Esophagus muscularis mucosa (tissue), 4 donors: ENCODE measurements around the gene CARD6. TPM values are rescaled to one million over a fixed set of nuclear protein-coding genes. Genes with fewer than 3 reads are reported as not detected.

ENCODE experiments used
- DNase-seq: peaks from one replicate; pipeline ENCODE4 v3.0.0-alpha.2; 2017; ENCODE audit errors: extremely low spot score
- H3K27ac ChIP-seq, 4 donors: fragments of 200-600 bp; sonication (generic); replicated peaks in 1 of 4; 1 replicate in 3 of 4; 2 replicates in 1 of 4; pipeline ENCODE4 v1.5.1; 2016 to 2019; ENCODE audit warnings: mild to moderate bottlenecking in 1 of 4
- H3K27me3 ChIP-seq, 4 donors: fragments of 200-600 bp; sonication (generic); one replicate each; pipeline versions ENCODE4 v1.5.1 to v1.6.0; 2016 to 2019
- H3K36me3 ChIP-seq, 4 donors: fragments of 200-600 bp; sonication (generic); one replicate each; pipeline ENCODE4 v1.5.1; 2016 to 2019
- H3K4me1 ChIP-seq, 4 donors: fragments of 200-600 bp; sonication (generic); one replicate each; pipeline ENCODE4 v1.5.1; 2016 to 2019
- H3K4me3 ChIP-seq, 4 donors: fragments of 200-600 bp; sonication (generic); 1 replicate in 2 of 4; 2 replicates in 2 of 4; pipeline ENCODE4 v1.5.1; 2016 to 2019; ENCODE audit warnings: mild to moderate bottlenecking in 4 of 4, moderate library complexity in 1 of 4
- H3K9me3 ChIP-seq, 4 donors: fragments of 200-600 bp; sonication (generic); 1 replicate in 3 of 4; 2 replicates in 1 of 4; pipeline ENCODE4 v1.5.1; 2016 to 2019
- EP300 ChIP-seq: sonication (generic); formaldehyde crosslinking; IDR thresholded peaks from one replicate; pipeline ENCODE4 v1.6.1; 2017; ENCODE audit warnings: antibody characterized with exemption
- POLR2A ChIP-seq: fragments of 450-650 bp; IDR thresholded peaks from one replicate; pipeline ENCODE4 v1.6.1; 2017; ENCODE audit warnings: antibody characterized with exemption, moderate library complexity, mild to moderate bottlenecking, low read depth
- POLR2AphosphoS5 ChIP-seq, 2 donors: sonication (generic); formaldehyde crosslinking; IDR thresholded peaks; one replicate each; pipeline ENCODE4 v1.6.1; 2017; ENCODE audit warnings: antibody characterized with exemption in 2 of 2
- WGBS: methylation state at CpG from one replicate; pipeline ENCODE4 v1.1.5; 2018; 5-methylcytosine and 5-hydroxymethylcytosine counted together
- intact Hi-C: fragments of 100-400 bp; cut with DNase I; formaldehyde crosslinking; loops from one replicate; pipeline ENCODE4 v1.15.1; 2023
- total RNA-seq, 4 donors: library from RNA; depleted of rRNA; stranded (reverse); fragments of >200 nt; gene quantifications; one replicate each; pipeline versions ENCODE4 v1.1.0 to v1.2.1, GENCODE V29; 2016
- TF ChIP-seq, protein P1 (sequence below), 3 experiments: fragments of 200-600 bp in 2 of 3; fragments of 450-650 bp in 1 of 3; sonication (generic) in 2 of 3; IDR thresholded peaks; one replicate each; pipeline ENCODE4 v1.5.1; 2017 to 2019; ENCODE audit warnings: antibody characterized with exemption in 3 of 3, mild to moderate bottlenecking in 2 of 3, moderate library complexity in 1 of 3

Gene CARD6
- total RNA-seq, 4 donors from 2014 or later = 5.4 to 10.1 (median 9.0) TPM

DNA sequence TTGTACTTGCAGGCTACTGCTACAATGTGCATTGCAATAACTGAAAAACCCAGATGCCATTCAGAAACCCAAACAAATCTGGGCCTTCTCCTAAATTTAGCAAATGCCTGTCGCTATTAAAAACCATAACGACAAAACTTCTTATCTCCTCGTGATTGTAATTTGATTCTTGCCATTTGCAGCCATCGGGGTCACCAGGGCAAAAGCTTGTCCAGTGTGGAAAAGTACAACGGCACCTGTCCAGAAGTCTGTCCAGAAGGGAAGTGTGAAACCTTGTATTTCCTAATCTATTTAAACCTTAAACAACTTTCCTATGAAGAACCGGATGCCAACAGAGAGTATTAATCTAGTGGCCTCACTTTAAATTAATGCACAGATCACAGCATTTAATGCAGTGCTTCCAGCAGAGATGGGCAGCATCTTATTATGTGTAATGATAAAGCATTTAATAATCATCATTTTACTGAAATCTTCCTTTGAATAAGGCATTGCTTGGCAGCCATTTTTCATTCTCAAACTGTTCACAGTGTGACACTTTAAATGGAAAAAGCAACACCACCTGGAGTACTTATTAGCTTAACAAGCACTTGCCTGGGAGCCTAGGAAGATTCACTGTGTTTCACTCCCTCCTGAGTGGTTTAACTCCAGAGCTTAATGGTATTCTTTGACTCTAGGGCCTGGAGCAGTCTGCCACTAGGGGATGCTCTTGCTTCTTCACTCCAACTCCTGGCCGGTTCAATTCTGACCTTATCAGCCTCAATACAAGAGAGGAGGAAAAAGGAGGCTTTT lies 63.2 kb downstream of the CARD6 start:
- intact Hi-C loops = loop anchor here (10.0 kb wide), 1 partner anchor 440 kb away; no protein-coding TSS in a partner anchor
- 56% methylated on average over 7 of the region's 7 CpGs for WGBS
- H3K27ac ChIP-seq = peak overlapping the region in 1 of 4 donors; percentile 45

DNA sequence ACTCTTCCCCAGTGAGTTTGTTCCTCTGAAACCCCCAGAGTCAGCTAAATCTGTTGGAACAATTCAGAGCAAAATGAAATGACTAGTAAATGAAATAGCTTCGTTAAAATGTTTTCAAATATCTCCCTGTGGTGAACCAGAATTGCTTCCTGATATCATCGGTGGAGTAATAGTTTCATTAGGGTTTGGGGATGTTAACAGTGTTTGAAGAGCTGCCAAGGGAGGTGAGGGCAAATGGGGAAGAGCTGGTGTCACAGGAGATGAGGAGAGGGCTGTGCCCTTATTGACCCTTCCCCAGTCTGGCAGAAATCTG lies 63.8 kb downstream of the CARD6 start:
- H3K27ac ChIP-seq = peak overlapping the region in 2 of 4 donors; percentile 43 to 45
- 37% methylated on average over 2 of the region's 2 CpGs for WGBS
- intact Hi-C loops = loop anchor here (5.0 to 10.0 kb wide), 2 partner anchors 440 to 937 kb away; no protein-coding TSS in a partner anchor

More for the DNA sequence above, 63.2 kb downstream of the CARD6 start:
- Histone ChIP-seq H3K4me3 (no peak overlapping the region), H3K4me1 (peaks cover 0 to 12% (median 5%) of the 10 kb centered on the region in 4 donors), H3K9me3 (no peaks in the 10 kb centered on the region), H3K36me3 (no peaks in the 10 kb centered on the region), H3K27me3 (no peaks in the 10 kb centered on the region)
- TF ChIP-seq EP300 = no peak
- no peak for TF ChIP-seq POLR2AphosphoS5 (IDR thresholded peaks at IDR 0.05)
- TF ChIP-seq, protein P1, sequence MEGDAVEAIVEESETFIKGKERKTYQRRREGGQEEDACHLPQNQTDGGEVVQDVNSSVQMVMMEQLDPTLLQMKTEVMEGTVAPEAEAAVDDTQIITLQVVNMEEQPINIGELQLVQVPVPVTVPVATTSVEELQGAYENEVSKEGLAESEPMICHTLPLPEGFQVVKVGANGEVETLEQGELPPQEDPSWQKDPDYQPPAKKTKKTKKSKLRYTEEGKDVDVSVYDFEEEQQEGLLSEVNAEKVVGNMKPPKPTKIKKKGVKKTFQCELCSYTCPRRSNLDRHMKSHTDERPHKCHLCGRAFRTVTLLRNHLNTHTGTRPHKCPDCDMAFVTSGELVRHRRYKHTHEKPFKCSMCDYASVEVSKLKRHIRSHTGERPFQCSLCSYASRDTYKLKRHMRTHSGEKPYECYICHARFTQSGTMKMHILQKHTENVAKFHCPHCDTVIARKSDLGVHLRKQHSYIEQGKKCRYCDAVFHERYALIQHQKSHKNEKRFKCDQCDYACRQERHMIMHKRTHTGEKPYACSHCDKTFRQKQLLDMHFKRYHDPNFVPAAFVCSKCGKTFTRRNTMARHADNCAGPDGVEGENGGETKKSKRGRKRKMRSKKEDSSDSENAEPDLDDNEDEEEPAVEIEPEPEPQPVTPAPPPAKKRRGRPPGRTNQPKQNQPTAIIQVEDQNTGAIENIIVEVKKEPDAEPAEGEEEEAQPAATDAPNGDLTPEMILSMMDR (IDR thresholded peaks at IDR 0.05) = peak; percentile 60 to 86 (median 69)
- no peak for TF ChIP-seq POLR2A
- no peak for DNase-seq

DNA sequence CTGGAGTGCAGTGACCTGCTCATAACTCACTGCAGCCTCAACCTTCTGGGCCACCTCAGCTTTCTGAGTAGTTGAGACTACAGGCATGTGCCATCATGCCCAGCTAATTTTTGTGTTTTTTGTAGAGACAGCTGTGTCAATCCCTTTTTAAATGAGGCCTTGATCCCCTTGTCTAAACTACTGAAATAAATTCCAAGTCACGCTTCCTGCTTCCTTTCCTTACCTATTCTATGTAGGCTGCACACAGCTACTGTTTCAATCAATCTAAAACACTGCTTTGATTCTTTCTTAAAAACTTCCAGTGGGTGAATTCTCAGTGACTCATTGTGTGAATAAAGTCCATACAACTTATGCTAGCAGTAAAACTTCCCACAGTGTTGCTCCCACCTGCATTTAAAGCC lies 65.2 kb downstream of the CARD6 start:
- no peaks in the 10 kb centered on the region for H3K36me3 ChIP-seq
- no peak overlapping the region for H3K4me3 ChIP-seq
- no peaks in the 10 kb centered on the region for H3K27me3 ChIP-seq
- DNase-seq = no peak
- H3K9me3 ChIP-seq = no peaks in the 10 kb centered on the region
- intact Hi-C loops = loop anchor here (5.0 to 10.0 kb wide), 2 partner anchors 438 to 936 kb away; no protein-coding TSS in a partner anchor
- 84% methylated on average over 1 of the region's 1 CpG for WGBS
- TF ChIP-seq, protein P1 (IDR thresholded peaks at IDR 0.05) = no peak
- TF ChIP-seq EP300 = no peak
- no peak overlapping the region for H3K27ac ChIP-seq
- peaks cover 0 to 12% (median 7%) of the 10 kb centered on the region in 4 donors for H3K4me1 ChIP-seq

More for the DNA sequence above, 63.8 kb downstream of the CARD6 start:
- Histone ChIP-seq H3K9me3 (no peaks in the 10 kb centered on the region), H3K4me1 (peaks cover 0 to 12% (median 5%) of the 10 kb centered on the region in 4 donors), H3K27me3 (no peaks in the 10 kb centered on the region), H3K4me3 (no peak overlapping the region), H3K36me3 (no peaks in the 10 kb centered on the region)
- TF ChIP-seq, protein P1 (IDR thresholded peaks at IDR 0.05) = no peak
- TF ChIP-seq EP300 (no peak), POLR2AphosphoS5 (IDR thresholded peaks at IDR 0.05) (no peak), POLR2A (no peak)
- DNase-seq = no peak

DNA sequence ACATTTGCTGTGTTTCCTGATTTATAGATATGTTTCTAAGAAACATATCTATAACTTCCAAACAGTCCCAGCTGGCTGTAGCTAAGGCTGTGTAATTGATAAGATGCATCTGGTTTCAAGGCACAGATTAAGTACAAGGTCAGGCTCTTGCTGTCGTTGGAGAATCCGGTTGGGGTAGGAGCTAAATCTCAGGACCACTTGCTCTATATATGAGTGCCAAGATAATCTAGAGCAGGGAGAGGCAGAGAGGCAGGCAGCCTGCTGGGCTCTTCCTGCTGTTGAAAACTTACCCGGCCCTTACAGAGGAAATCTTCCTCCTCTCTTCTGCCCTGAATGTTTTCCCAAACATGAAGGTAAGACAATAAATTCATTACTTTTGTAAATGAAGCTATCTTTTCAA lies 68.1 kb downstream of the CARD6 start, which contains the start of gene C7:
TSS of gene C7 (plus strand) at position 234 of the 400 bp plus-strand sequence. CDS start at position 348, 114 bp downstream.
- H3K27me3 ChIP-seq = no peaks in the 10 kb centered on the region
- 8% methylated on average over 3 of the region's 3 CpGs for WGBS
- no peak for TF ChIP-seq POLR2A
- peak in 1 of 2 donors; percentile 39 for TF ChIP-seq POLR2AphosphoS5 (IDR thresholded peaks at IDR 0.05)
- no peak for DNase-seq
- peak within 1 kb of the TSS; percentile 32 to 50 (median 38) for H3K4me3 ChIP-seq
- no peaks in the 10 kb centered on the region for H3K36me3 ChIP-seq
- peaks cover 0 to 10% (median 5%) of the 10 kb centered on the region in 4 donors for H3K4me1 ChIP-seq
- no peaks in the 10 kb centered on the region for H3K9me3 ChIP-seq
- intact Hi-C loops = loop anchor here (5.0 to 10.0 kb wide), 2 partner anchors 436 to 933 kb away; no protein-coding TSS in a partner anchor
- peak within 1 kb of the TSS in 1 of 4 donors; percentile 48 for H3K27ac ChIP-seq

GRCh38 chr5:40909723-40910122 lies 68.6 kb downstream of the CARD6 start:
- Histone ChIP-seq H3K36me3 (no peaks in the 10 kb centered on the region), H3K4me3 (peak overlapping the region; percentile 32 to 50 (median 38)), H3K27ac (peak overlapping the region in 1 of 4 donors; percentile 48), H3K27me3 (no peaks in the 10 kb centered on the region), H3K4me1 (peaks cover 0 to 6% (median 2%) of the 10 kb centered on the region in 4 donors), H3K9me3 (no peaks in the 10 kb centered on the region)
- DNase-seq = no peak
- TF ChIP-seq POLR2AphosphoS5 (IDR thresholded peaks at IDR 0.05) = no peak
- TF ChIP-seq POLR2A = no peak
- TF ChIP-seq EP300 = no peak
- TF ChIP-seq, protein P1 (IDR thresholded peaks at IDR 0.05) = no peak
- 43% methylated on average over 2 of the region's 2 CpGs for WGBS
- intact Hi-C loops = loop anchor here (5.0 to 10.0 kb wide), 2 partner anchors 435 to 933 kb away; no protein-coding TSS in a partner anchor
